Motor neuron (in vitro differentiated cells): Measurements from ENCODE around the gene POLR3B. TPM values are rescaled to one million over a fixed set of nuclear protein-coding genes. Genes with fewer than 3 reads are reported as not detected.
"Not testable (repeated sequence)": the region's sequence is repeated elsewhere in the genome, so short reads cannot be mapped to it uniquely, and the experiment has no call there.

ENCODE experiments used
- ATAC-seq, 8 experiments: fragments of 200-7000 bp; cut with Tn5 transposase; replicated peaks in 6 of 8; 2 replicates each; pipeline ENCODE4 v1.8.0; 2021; ENCODE audit warnings: mild to moderate bottlenecking in 8 of 8, moderate library complexity in 8 of 8
- H3K27ac ChIP-seq, 2 donors: fragments of 250-450 bp; sonication (Bioruptor Pico); 2 replicates each; pipeline ENCODE4 v1.9.0; 2021; ENCODE audit warnings: antibody characterized with exemption in 2 of 2, mild to moderate bottlenecking in 2 of 2, moderate library complexity in 1 of 2
- H3K4me1 ChIP-seq, 2 donors: fragments of 250-450 bp; sonication (Bioruptor Pico); replicated peaks in 1 of 2; 2 replicates each; pipeline ENCODE4 v1.6.1; 2021; ENCODE audit warnings: antibody characterized with exemption in 2 of 2, mild to moderate bottlenecking in 2 of 2, moderate library complexity in 1 of 2
- H3K4me3 ChIP-seq, 5 donors: fragments of 250-450 bp; sonication (Bioruptor Pico); 2 replicates each; pipeline ENCODE4 v1.9.0; 2021; ENCODE audit warnings: antibody characterized with exemption in 5 of 5, mild to moderate bottlenecking in 5 of 5, moderate library complexity in 4 of 5
- WGBS, 10 experiments: fragments of 450-650 bp; shearing (Covaris generic); methylation state at CpG; one replicate each; pipeline ENCODE4 v1.0.0; 2022; 5-methylcytosine and 5-hydroxymethylcytosine counted together
- in situ Hi-C, 9 experiments: fragments of 400-800 bp; cut with MboI; loops; one replicate each; pipeline ENCODE4 v1.15.0; 2021; ENCODE audit warnings: low sequenced_read_pairs in 9 of 9, low pct_unique_long_range_greater_than_20kb in 2 of 9; ENCODE audit not compliant: unreplicated experiment in 9 of 9
- total RNA-seq, 8 experiments: library from RNA; unstranded; fragments of 300-600 nt; gene quantifications; 2 replicates each; pipeline versions ENCODE4 v1.2.3 to v1.2.4, GENCODE V29; 2022

Gene POLR3B
- total RNA-seq, 8 experiments from 2014 or later, result 6.8 to 19.4 (median 13.2) TPM

- in situ Hi-C loops, result loop anchor here in 7 of 9 experiments (10.0 to 25.0 kb wide), 5 partner anchors 205 to 543 kb away; partner anchors contain the start of gene RFX4 (in 1 of the 7)
- not testable (repeated sequence) for H3K4me1 ChIP-seq, H3K27ac ChIP-seq, ATAC-seq, H3K4me3 ChIP-seq
- 60 to 92% (median 85%) methylated on average over 1 to 4 of the region's 4 CpGs; no CpG with 5 or more reads in 4 of the 10 experiments for WGBS, 10 experiments
These were observed 24.3 kb downstream of the POLR3B start for GRCh38 chr12:106381866-106382265.

- H3K27ac ChIP-seq, result no peak overlapping the region
- 5 to 100% (median 86%) methylated on average over 2 to 5 of the region's 5 CpGs; no CpG with 5 or more reads in 1 of the 10 experiments for WGBS, 10 experiments
- in situ Hi-C loops, result loop anchor here in 7 of 9 experiments (10.0 to 25.0 kb wide), 5 partner anchors 200 to 538 kb away; partner anchors contain the start of gene RFX4 (in 1 of the 7)
- no peak overlapping the region for H3K4me3 ChIP-seq
- H3K4me1 ChIP-seq, result peaks cover 0 to 16% of the 10 kb centered on the region in 2 donors
- ATAC-seq, result peak in 3 of 8 experiments; percentile 54 to 88 (median 72)
These were observed 29.4 kb downstream of the POLR3B start for GRCh38 chr12:106386813-106387535.

- in situ Hi-C loops, result loop anchor here in 7 of 9 experiments (10.0 to 25.0 kb wide), 5 partner anchors 199 to 537 kb away; partner anchors contain the start of gene RFX4 (in 1 of the 7)
- WGBS, 10 experiments, result 0 to 100% (median 17%) methylated on average over 1 of the region's 1 CpG; no CpG with 5 or more reads in 5 of the 10 experiments
- H3K4me1 ChIP-seq, result peaks cover 0 to 16% of the 10 kb centered on the region in 2 donors
- peak in 1 of 8 experiments; percentile 56 for ATAC-seq
- no peak overlapping the region for H3K4me3 ChIP-seq
- no peak overlapping the region for H3K27ac ChIP-seq
These were observed 30.4 kb downstream of the POLR3B start for GRCh38 chr12:106387848-106388377.

GRCh38 chr12:106389151-106389550 is 31.6 kb downstream of the POLR3B start:
- H3K4me1 ChIP-seq, result peaks cover 0 to 16% of the 10 kb centered on the region in 2 donors
- 71 to 100% (median 91%) methylated on average over 2 to 4 of the region's 4 CpGs; no CpG with 5 or more reads in 3 of the 10 experiments for WGBS, 10 experiments
- in situ Hi-C loops, result loop anchor here in 7 of 9 experiments (10.0 to 25.0 kb wide), 5 partner anchors 198 to 536 kb away; partner anchors contain the start of gene RFX4 (in 1 of the 7)
- ATAC-seq, result peak in 1 of 8 experiments; percentile 31
- no peak overlapping the region for H3K27ac ChIP-seq
- H3K4me3 ChIP-seq, result no peak overlapping the region

GRCh38 chr12:106392759-106393158 is 35.2 kb downstream of the POLR3B start:
- peak in 4 of 8 experiments; percentile 31 to 82 (median 66) for ATAC-seq
- H3K4me1 ChIP-seq, result peaks cover 0 to 14% of the 10 kb centered on the region in 2 donors
- WGBS, 10 experiments, result 40 to 100% (median 80%) methylated on average over 1 of the region's 1 CpG; no CpG with 5 or more reads in 4 of the 10 experiments
- no peak overlapping the region for H3K27ac ChIP-seq
- H3K4me3 ChIP-seq, result no peak overlapping the region
- in situ Hi-C loops, result loop anchor here in 6 of 9 experiments (25.0 kb wide), 3 partner anchors 195 to 520 kb away; partner anchors contain the start of gene RFX4 (in 1 of the 6)

- no peak for ATAC-seq
- Histone ChIP-seq H3K4me3 (no peak overlapping the region), H3K27ac (no peak overlapping the region), H3K4me1 (no peaks in the 10 kb centered on the region)
- 71 to 100% (median 91%) methylated on average over 1 to 2 of the region's 2 CpGs; no CpG with 5 or more reads in 2 of the 10 experiments for WGBS, 10 experiments
- in situ Hi-C loops, result no loop called here
These were observed 52.3 kb downstream of the POLR3B start for GRCh38 chr12:106409878-106410277.

GRCh38 chr12:106412563-106412962 is 55.0 kb downstream of the POLR3B start:
- H3K27ac ChIP-seq, result no peak overlapping the region
- in situ Hi-C loops, result no loop called here
- no peak overlapping the region for H3K4me3 ChIP-seq
- peak in 3 of 8 experiments; percentile 67 to 87 (median 79) for ATAC-seq
- WGBS, 10 experiments, result 0 to 100% (median 92%) methylated on average over 1 of the region's 1 CpG; no CpG with 5 or more reads in 1 of the 10 experiments
- H3K4me1 ChIP-seq, result peaks cover 2 to 6% of the 10 kb centered on the region in 2 donors

GRCh38 chr12:106415134-106415533 is 57.6 kb downstream of the POLR3B start:
- no peak overlapping the region for H3K4me3 ChIP-seq
- no peak overlapping the region for H3K27ac ChIP-seq
- in situ Hi-C loops, result no loop called here
- peaks cover 2 to 12% of the 10 kb centered on the region in 2 donors for H3K4me1 ChIP-seq
- no peak for ATAC-seq

GRCh38 chr12:106416273-106416672 is 58.7 kb downstream of the POLR3B start:
- Histone ChIP-seq H3K4me1 (peaks cover 2 to 12% of the 10 kb centered on the region in 2 donors), H3K27ac (no peak overlapping the region), H3K4me3 (no peak overlapping the region)
- in situ Hi-C loops, result no loop called here
- WGBS, 10 experiments, result 17 to 100% (median 72%) methylated on average over 1 to 2 of the region's 2 CpGs; no CpG with 5 or more reads in 3 of the 10 experiments
- ATAC-seq, result peak in 6 of 8 experiments; percentile 35 to 92 (median 64)

GRCh38 chr12:106417926-106418910 is 60.7 kb downstream of the POLR3B start:
- Histone ChIP-seq H3K27ac (no peak overlapping the region), H3K4me3 (no peak overlapping the region), H3K4me1 (peaks cover 2 to 12% of the 10 kb centered on the region in 2 donors)
- ATAC-seq, result peak in 4 of 8 experiments; percentile 40 to 77 (median 51)
- in situ Hi-C loops, result no loop called here
- 69 to 100% (median 93%) methylated on average over 2 to 7 of the region's 7 CpGs for WGBS, 10 experiments

GRCh38 chr12:106418970-106419369 is 61.4 kb downstream of the POLR3B start:
- WGBS, 10 experiments, result 0 to 100% (median 39%) methylated on average over 1 of the region's 1 CpG; no CpG with 5 or more reads in 2 of the 10 experiments
- ATAC-seq, result no peak
- in situ Hi-C loops, result no loop called here
- no peak overlapping the region for H3K4me3 ChIP-seq
- peaks cover 2 to 12% of the 10 kb centered on the region in 2 donors for H3K4me1 ChIP-seq
- H3K27ac ChIP-seq, result no peak overlapping the region

GRCh38 chr12:106423291-106423690 is 65.7 kb downstream of the POLR3B start:
- Histone ChIP-seq H3K4me1 (peaks cover 0 to 7% of the 10 kb centered on the region in 2 donors), H3K4me3 (no peak overlapping the region), H3K27ac (no peak overlapping the region)
- no peak for ATAC-seq
- in situ Hi-C loops, result no loop called here
- 79 to 100% (median 93%) methylated on average over 1 to 2 of the region's 2 CpGs; no CpG with 5 or more reads in 5 of the 10 experiments for WGBS, 10 experiments
